Testis (tissue), 3 donors: ENCODE data around the gene SOD3. TPM values are rescaled to one million over a fixed set of nuclear protein-coding genes. Genes with fewer than 3 reads are reported as not detected.

Experiments used
- DNase-seq: peaks from one replicate; pipeline ENCODE4 v3.0.0-alpha.2; 2019
- H3K27ac ChIP-seq, 2 donors: fragments of 200-600 bp; sonication (generic); one replicate each; pipeline ENCODE4 v1.5.1; 2019
- H3K27me3 ChIP-seq: fragments of 200-600 bp; sonication (generic); one replicate; pipeline ENCODE4 v1.5.1; 2019
- H3K36me3 ChIP-seq: fragments of 200-600 bp; sonication (generic); one replicate; pipeline ENCODE4 v1.5.1; 2017; ENCODE audit warnings: low read depth; ENCODE audit errors: missing control alignments
- H3K4me1 ChIP-seq: fragments of 200-600 bp; sonication (generic); one replicate; pipeline ENCODE4 v1.5.1; 2019
- H3K4me3 ChIP-seq, 2 donors: fragments of 200-600 bp; sonication (generic); one replicate each; pipeline ENCODE4 v1.5.1; 2017 to 2019
- H3K9me3 ChIP-seq: fragments of 200-600 bp; sonication (generic); one replicate; pipeline ENCODE4 v1.5.1; 2017
- CTCF ChIP-seq, 3 experiments: fragments of 450-650 bp in 2 of 3; fragments of 200-600 bp in 1 of 3; sonication (generic) in 1 of 3; IDR thresholded peaks; one replicate each; pipeline ENCODE4 v1.5.1; 2016 to 2019; ENCODE audit warnings: antibody characterized with exemption in 3 of 3, mild to moderate bottlenecking in 2 of 3, moderate library complexity in 1 of 3
- POLR2A ChIP-seq: fragments of 450-650 bp; IDR thresholded peaks from one replicate; pipeline ENCODE4 v1.6.1; 2017; ENCODE audit warnings: antibody characterized with exemption, mild to moderate bottlenecking, moderate library complexity
- WGBS, 2 donors: methylation state at CpG; one replicate each; pipeline ENCODE4 v1.1.5; 2018; 5-methylcytosine and 5-hydroxymethylcytosine counted together
- intact Hi-C: fragments of 100-400 bp; cut with DNase I; formaldehyde crosslinking; loops from one replicate; pipeline ENCODE4 v1.15.1; 2023; ENCODE audit warnings: low total_unique reads
- polyA plus RNA-seq: library from polyadenylated mRNA; stranded (reverse); fragments of 350-450 nt; fragmentation: Illumina TruSeq; extraction: RNeasy Lipid Tissue Mini Kit (QIAGEN cat#74804); gene quantifications from one replicate; pipeline ENCODE4 v1.2.3, GENCODE V29; 2014; ENCODE audit warnings: low read depth, low replicate concordance; ENCODE audit not compliant: insufficient read depth
- total RNA-seq, 2 donors: library from RNA; depleted of rRNA; stranded (reverse); fragments of >200 nt; gene quantifications; one replicate each; pipeline ENCODE4 v1.2.3, GENCODE V29; 2016

Gene SOD3
- total and polyA plus RNA-seq, 3 donors from 2014 or later: 136 to 355 (median 354) TPM

GRCh38 chr4:24813732-24814131 lies 18.4 kb downstream of the SOD3 start:
- no peak overlapping the region for H3K27ac ChIP-seq
- no peaks in the 10 kb centered on the region for H3K36me3 ChIP-seq
- WGBS, 2 donors: 97 to 98% methylated on average over 2 of the region's 2 CpGs
- intact Hi-C loops: no loop called here
- no peaks in the 10 kb centered on the region for H3K27me3 ChIP-seq
- TF ChIP-seq POLR2A (no peak), CTCF (IDR thresholded peaks at IDR 0.05) (no peak)
- H3K4me3 ChIP-seq: no peak overlapping the region
- H3K4me1 ChIP-seq: no peaks in the 10 kb centered on the region
- no peaks in the 10 kb centered on the region for H3K9me3 ChIP-seq
- no peak for DNase-seq

- Histone ChIP-seq H3K4me1 (no peaks in the 10 kb centered on the region), H3K27me3 (no peaks in the 10 kb centered on the region), H3K27ac (no peak overlapping the region), H3K9me3 (no peaks in the 10 kb centered on the region), H3K36me3 (no peaks in the 10 kb centered on the region), H3K4me3 (no peak overlapping the region)
- intact Hi-C loops: no loop called here
- no peak for DNase-seq
- TF ChIP-seq POLR2A (no peak), CTCF (IDR thresholded peaks at IDR 0.05) (no peak)
- 89 to 92% methylated on average over 18 of the region's 18 CpGs for WGBS, 2 donors
These were observed 21.4 kb downstream of the SOD3 start for GRCh38 chr4:24816797-24817196.

- Histone ChIP-seq H3K27me3 (no peaks in the 10 kb centered on the region), H3K27ac (no peak overlapping the region), H3K4me1 (no peaks in the 10 kb centered on the region), H3K4me3 (no peak overlapping the region), H3K9me3 (no peaks in the 10 kb centered on the region), H3K36me3 (no peaks in the 10 kb centered on the region)
- intact Hi-C loops: no loop called here
- TF ChIP-seq POLR2A: no peak
- no peak for TF ChIP-seq CTCF (IDR thresholded peaks at IDR 0.05)
- DNase-seq: peak; percentile 48
These were observed 25.2 kb downstream of the SOD3 start for GRCh38 chr4:24820541-24820940.

GRCh38 chr4:24824720-24825119 lies 29.3 kb downstream of the SOD3 start:
- intact Hi-C loops: no loop called here
- Histone ChIP-seq H3K27me3 (no peaks in the 10 kb centered on the region), H3K4me3 (no peak overlapping the region), H3K4me1 (no peaks in the 10 kb centered on the region), H3K27ac (no peak overlapping the region), H3K9me3 (no peaks in the 10 kb centered on the region), H3K36me3 (no peaks in the 10 kb centered on the region)
- no peak for TF ChIP-seq POLR2A
- no peak for TF ChIP-seq CTCF (IDR thresholded peaks at IDR 0.05)
- 87 to 88% methylated on average over 7 of the region's 7 CpGs for WGBS, 2 donors
- DNase-seq: no peak

- 86 to 87% methylated on average over 3 of the region's 3 CpGs for WGBS, 2 donors
- H3K36me3 ChIP-seq: no peaks in the 10 kb centered on the region
- no peak overlapping the region for H3K27ac ChIP-seq
- no peaks in the 10 kb centered on the region for H3K4me1 ChIP-seq
- H3K27me3 ChIP-seq: no peaks in the 10 kb centered on the region
- no peaks in the 10 kb centered on the region for H3K9me3 ChIP-seq
- H3K4me3 ChIP-seq: no peak overlapping the region
- no peak for TF ChIP-seq CTCF (IDR thresholded peaks at IDR 0.05)
- TF ChIP-seq POLR2A: no peak
- DNase-seq: no peak
- intact Hi-C loops: no loop called here
These were observed 36.3 kb downstream of the SOD3 start for GRCh38 chr4:24831637-24832036.
